AG04449 (cell line): ENCODE data around the gene ARL2.

Experiments
- CTCF ChIA-PET: fragments of 350-600 bp; formaldehyde crosslinking; extraction: SDS; loops from one replicate; lab custom pipeline; 2021; ENCODE audit warnings: antibody characterized with exemption; lab: Yijun Ruan, JAX
- POLR2A ChIA-PET: fragments of 400-600, 350-600 bp; formaldehyde crosslinking; extraction: SDS; loops from one replicate; lab custom pipeline; 2020; ENCODE audit warnings: antibody characterized with exemption, inconsistent platforms; lab: Yijun Ruan, JAX
- DNase-seq: peaks from one replicate; pipeline ENCODE4 v3.0.0-alpha.2; 2010; ENCODE audit warnings: low read depth, low spot score
- H3K4me3 ChIP-seq: 2 replicates; pipeline ENCODE4 v1.5.1; 2011; ENCODE audit warnings: low read depth, mild to moderate bottlenecking, control low read depth, low read length
- CTCF ChIP-seq: IDR thresholded peaks from one replicate; pipeline ENCODE4 v1.5.1; 2011; ENCODE audit warnings: mild to moderate bottlenecking, moderate library complexity, low read length, control low read depth, inconsistent platforms; ENCODE audit not compliant: insufficient read depth; ENCODE audit errors: missing control alignments

ARL2 gene

GRCh38 chr11:65069217-65069616, 55.3 kb downstream of the ARL2 start:
- CTCF ChIA-PET: interaction anchor here (1.3 to 1.8 kb wide), 2 partner anchors 10 to 42 kb away, joined by 4 to 7 read pairs; partner anchors contain the start of gene TM7SF2

More at GRCh38 chr11:65069217-65069616, 55.3 kb downstream of the ARL2 start:
- H3K4me3 ChIP-seq: no peak overlapping the region
- no peak for TF ChIP-seq CTCF
- POLR2A ChIA-PET: no interaction called here
- no peak for DNase-seq
